ENCODE results near the gene SBSN. TPM values are rescaled to one million over a fixed set of nuclear protein-coding genes. Genes with fewer than 3 reads are reported as not detected.

The SBSN gene
- total RNA-seq, 1 donor from 2014 or later: 0.30 TPM

GRCh38 chr19:35560677-35561076 is 32.6 kb upstream of the SBSN start:
- Mint-ChIP-seq H3K27ac (ENCODE audit: unreplicated experiment) (no peak overlapping the region), H3K9me3 (ENCODE audit: low read depth) (no peaks in the 10 kb centered on the region), H3K4me1 (ENCODE audit: low read depth) (peaks cover 4% of the 10 kb centered on the region), H3K4me3 (ENCODE audit: unreplicated experiment) (no peak overlapping the region), H3K36me3 (ENCODE audit: low read depth) (no peaks in the 10 kb centered on the region), H3K27me3 (ENCODE audit: low read depth) (peaks cover 41% of the 10 kb centered on the region)
- TF ChIP-seq, protein P1, sequence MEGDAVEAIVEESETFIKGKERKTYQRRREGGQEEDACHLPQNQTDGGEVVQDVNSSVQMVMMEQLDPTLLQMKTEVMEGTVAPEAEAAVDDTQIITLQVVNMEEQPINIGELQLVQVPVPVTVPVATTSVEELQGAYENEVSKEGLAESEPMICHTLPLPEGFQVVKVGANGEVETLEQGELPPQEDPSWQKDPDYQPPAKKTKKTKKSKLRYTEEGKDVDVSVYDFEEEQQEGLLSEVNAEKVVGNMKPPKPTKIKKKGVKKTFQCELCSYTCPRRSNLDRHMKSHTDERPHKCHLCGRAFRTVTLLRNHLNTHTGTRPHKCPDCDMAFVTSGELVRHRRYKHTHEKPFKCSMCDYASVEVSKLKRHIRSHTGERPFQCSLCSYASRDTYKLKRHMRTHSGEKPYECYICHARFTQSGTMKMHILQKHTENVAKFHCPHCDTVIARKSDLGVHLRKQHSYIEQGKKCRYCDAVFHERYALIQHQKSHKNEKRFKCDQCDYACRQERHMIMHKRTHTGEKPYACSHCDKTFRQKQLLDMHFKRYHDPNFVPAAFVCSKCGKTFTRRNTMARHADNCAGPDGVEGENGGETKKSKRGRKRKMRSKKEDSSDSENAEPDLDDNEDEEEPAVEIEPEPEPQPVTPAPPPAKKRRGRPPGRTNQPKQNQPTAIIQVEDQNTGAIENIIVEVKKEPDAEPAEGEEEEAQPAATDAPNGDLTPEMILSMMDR (IDR thresholded peaks at IDR 0.05): no peak
- DNase-seq (ENCODE audit: low spot score): no peak

GRCh38 chr19:35560271-35560670 is 32.2 kb upstream of the SBSN start:
- TF ChIP-seq, protein P1 (IDR thresholded peaks at IDR 0.05): no peak
- Mint-ChIP-seq H3K36me3 (ENCODE audit: low read depth) (no peaks in the 10 kb centered on the region), H3K27ac (ENCODE audit: unreplicated experiment) (no peak overlapping the region), H3K9me3 (ENCODE audit: low read depth) (no peaks in the 10 kb centered on the region), H3K27me3 (ENCODE audit: low read depth) (peaks cover 41% of the 10 kb centered on the region), H3K4me1 (ENCODE audit: low read depth) (peaks cover 4% of the 10 kb centered on the region), H3K4me3 (ENCODE audit: unreplicated experiment) (no peak overlapping the region)
- DNase-seq (ENCODE audit: low spot score): no peak

DNA sequence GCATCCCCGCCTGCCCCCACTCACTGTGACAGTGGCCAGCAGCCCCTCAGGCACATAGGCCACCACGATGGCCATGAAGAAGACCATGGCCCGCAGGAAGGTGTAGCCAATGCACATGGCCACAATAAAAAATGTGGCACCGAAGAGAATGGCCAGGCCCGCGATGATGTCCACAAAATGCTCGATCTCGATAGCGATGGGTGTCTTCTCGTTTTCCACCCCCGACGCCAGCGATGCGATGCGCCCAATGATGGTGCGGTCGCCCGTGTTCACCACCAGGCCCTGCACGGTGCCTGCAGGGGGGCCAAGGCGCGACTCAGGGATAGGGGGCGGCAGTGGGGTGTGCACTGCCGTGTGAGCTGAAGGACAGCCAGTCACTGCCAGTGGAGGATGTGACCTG is 31.7 kb upstream of the SBSN start:
- H3K27ac Mint-ChIP-seq (ENCODE audit: unreplicated experiment): no peak overlapping the region
- no peak overlapping the region for H3K4me3 Mint-ChIP-seq (ENCODE audit: unreplicated experiment)
- no peaks in the 10 kb centered on the region for H3K9me3 Mint-ChIP-seq (ENCODE audit: low read depth)
- TF ChIP-seq, protein P1 (IDR thresholded peaks at IDR 0.05): no peak
- H3K4me1 Mint-ChIP-seq (ENCODE audit: low read depth): peaks cover 4% of the 10 kb centered on the region
- no peak for DNase-seq (ENCODE audit: low spot score)
- H3K36me3 Mint-ChIP-seq (ENCODE audit: low read depth): no peaks in the 10 kb centered on the region
- peaks cover 41% of the 10 kb centered on the region for H3K27me3 Mint-ChIP-seq (ENCODE audit: low read depth)

GRCh38 chr19:35559281-35559659 is 31.2 kb upstream of the SBSN start:
- H3K4me3 Mint-ChIP-seq (ENCODE audit: unreplicated experiment): no peak overlapping the region
- H3K27me3 Mint-ChIP-seq (ENCODE audit: low read depth): peaks cover 41% of the 10 kb centered on the region
- H3K4me1 Mint-ChIP-seq (ENCODE audit: low read depth): peaks cover 4% of the 10 kb centered on the region
- TF ChIP-seq, protein P1 (IDR thresholded peaks at IDR 0.05): no peak
- H3K36me3 Mint-ChIP-seq (ENCODE audit: low read depth): no peaks in the 10 kb centered on the region
- no peaks in the 10 kb centered on the region for H3K9me3 Mint-ChIP-seq (ENCODE audit: low read depth)
- H3K27ac Mint-ChIP-seq (ENCODE audit: unreplicated experiment): no peak overlapping the region
- DNase-seq (ENCODE audit: low spot score): no peak

DNA sequence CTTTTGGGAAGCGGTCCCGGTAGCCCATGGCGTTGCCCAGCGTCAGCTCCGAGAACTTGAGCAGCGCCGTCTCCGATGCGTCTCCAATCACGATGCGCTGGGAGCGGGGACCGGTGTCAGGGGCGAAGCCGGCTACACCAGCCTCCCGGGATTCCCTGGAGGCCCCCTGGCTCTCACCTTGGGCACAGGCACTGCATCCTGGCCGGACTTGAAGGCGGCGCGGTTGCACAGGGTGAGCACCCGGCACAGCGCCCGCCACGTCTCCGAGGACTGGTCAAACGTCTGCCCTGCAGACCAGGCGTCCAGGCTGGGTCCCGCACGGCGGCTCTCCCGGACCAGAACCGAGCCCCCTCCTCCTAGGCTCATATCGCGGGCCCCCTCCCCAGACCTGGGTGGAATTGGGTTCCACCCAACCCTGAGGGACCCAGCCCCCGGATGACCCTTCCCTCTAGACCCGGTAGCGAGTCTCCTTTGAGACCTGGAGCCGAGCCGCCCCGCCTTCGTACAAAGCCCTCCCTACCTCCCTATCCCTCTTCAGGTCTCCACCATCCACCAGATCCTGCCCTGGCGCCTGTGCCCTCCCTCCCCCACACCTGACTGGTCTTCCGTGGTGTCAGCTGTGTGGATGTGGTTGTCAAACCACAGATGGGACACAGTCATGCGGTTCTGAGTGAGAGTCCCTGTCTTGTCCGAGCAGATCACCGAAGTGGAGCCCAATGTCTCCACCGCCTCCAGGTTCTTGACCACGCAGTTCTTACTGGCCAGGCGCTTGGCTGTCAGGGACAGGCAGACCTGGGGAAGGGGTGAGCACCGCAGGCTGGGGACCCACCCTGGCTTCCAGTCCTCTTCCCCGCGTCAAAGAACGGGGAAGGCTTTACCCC is 30.5 kb upstream of the SBSN start:
- peak; percentile 74 for DNase-seq (ENCODE audit: low spot score)
- Mint-ChIP-seq H3K4me1 (ENCODE audit: low read depth) (peaks cover 4% of the 10 kb centered on the region), H3K27me3 (ENCODE audit: low read depth) (peaks cover 41% of the 10 kb centered on the region), H3K36me3 (ENCODE audit: low read depth) (no peaks in the 10 kb centered on the region), H3K27ac (ENCODE audit: unreplicated experiment) (no peak overlapping the region), H3K4me3 (ENCODE audit: unreplicated experiment) (peak overlapping the region; percentile 76), H3K9me3 (ENCODE audit: low read depth) (no peaks in the 10 kb centered on the region)
- TF ChIP-seq, protein P1 (IDR thresholded peaks at IDR 0.05): no peak
